ENCODE measurements around the gene KLK11. TPM values are rescaled to one million over a fixed set of nuclear protein-coding genes. Genes with fewer than 3 reads are reported as not detected.

KLK11 gene
- total RNA-seq, 3 donors from 2014 or later: 5.6 to 21.1 TPM; not detected in 1

DNA sequence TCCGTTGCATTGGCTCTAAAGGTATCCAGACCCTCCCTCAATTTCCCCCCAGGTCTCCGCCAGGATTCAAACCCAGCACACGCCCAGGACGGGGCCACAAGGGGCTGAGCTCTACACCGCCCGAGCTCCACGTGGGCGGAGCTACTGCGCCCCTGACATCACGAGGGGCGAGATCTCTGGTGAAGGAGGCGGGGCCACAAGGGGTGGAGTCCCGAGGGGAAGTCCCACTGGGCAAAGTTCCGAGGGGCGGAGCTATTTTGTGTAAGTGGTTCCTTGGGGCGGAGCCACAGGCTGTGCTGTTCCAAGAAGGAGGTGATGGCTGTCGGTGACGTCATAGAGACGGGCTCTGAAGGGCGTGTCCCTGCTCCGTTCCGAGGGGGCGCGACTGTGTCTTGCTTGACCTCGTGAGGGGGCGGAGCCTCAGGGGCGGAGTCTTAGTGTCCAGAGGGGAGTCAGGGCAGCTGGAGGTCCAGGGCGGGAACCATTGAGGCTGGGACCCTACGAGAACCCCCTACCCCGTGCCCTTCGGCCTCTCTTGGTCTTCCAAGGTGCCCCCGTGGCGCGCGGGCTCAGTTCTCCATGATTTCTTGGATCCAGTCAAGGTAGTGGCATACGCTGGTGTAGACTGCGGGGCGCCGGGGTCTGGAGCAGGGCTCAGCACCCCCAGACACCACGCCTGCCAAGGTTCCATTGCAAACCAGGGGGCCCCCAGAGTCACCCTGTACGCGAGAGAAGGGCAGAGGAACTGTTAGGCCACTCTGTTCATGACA is 23.7 kb downstream of the KLK11 start:
- TF ChIP-seq POLR2AphosphoS5 (IDR thresholded peaks at IDR 0.05) (peak in 1 of 3 donors; percentile 77), POLR2A (IDR thresholded peaks at IDR 0.05) (no peak)
- TF ChIP-seq, protein P1, sequence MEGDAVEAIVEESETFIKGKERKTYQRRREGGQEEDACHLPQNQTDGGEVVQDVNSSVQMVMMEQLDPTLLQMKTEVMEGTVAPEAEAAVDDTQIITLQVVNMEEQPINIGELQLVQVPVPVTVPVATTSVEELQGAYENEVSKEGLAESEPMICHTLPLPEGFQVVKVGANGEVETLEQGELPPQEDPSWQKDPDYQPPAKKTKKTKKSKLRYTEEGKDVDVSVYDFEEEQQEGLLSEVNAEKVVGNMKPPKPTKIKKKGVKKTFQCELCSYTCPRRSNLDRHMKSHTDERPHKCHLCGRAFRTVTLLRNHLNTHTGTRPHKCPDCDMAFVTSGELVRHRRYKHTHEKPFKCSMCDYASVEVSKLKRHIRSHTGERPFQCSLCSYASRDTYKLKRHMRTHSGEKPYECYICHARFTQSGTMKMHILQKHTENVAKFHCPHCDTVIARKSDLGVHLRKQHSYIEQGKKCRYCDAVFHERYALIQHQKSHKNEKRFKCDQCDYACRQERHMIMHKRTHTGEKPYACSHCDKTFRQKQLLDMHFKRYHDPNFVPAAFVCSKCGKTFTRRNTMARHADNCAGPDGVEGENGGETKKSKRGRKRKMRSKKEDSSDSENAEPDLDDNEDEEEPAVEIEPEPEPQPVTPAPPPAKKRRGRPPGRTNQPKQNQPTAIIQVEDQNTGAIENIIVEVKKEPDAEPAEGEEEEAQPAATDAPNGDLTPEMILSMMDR (IDR thresholded peaks at IDR 0.05): no peak
- no peaks in the 10 kb centered on the region for H3K9me3 ChIP-seq
- peaks cover 0 to 3% of the 10 kb centered on the region in 2 donors for H3K4me1 ChIP-seq
- peak overlapping the region in 2 of 3 donors; percentile 52 to 63 for H3K4me3 ChIP-seq
- H3K27me3 ChIP-seq: peaks cover 0 to 12% of the 10 kb centered on the region in 2 donors
- H3K27ac ChIP-seq: peak overlapping the region; percentile 71 to 87
- intact Hi-C loops (cut with DNase I; ENCODE audit: low total_unique reads): no loop called here
- DNase-seq (ENCODE audit: low spot score in 2 of 2): peak in 1 of 2 donors; percentile 92
- no peaks in the 10 kb centered on the region for H3K36me3 ChIP-seq

GRCh38 chr19:51002089-51002532 is 24.3 kb downstream of the KLK11 start:
- H3K36me3 ChIP-seq: no peaks in the 10 kb centered on the region
- no peaks in the 10 kb centered on the region for H3K9me3 ChIP-seq
- H3K27ac ChIP-seq: peak overlapping the region; percentile 71 to 87
- no peak for TF ChIP-seq POLR2AphosphoS5 (IDR thresholded peaks at IDR 0.05)
- TF ChIP-seq, protein P1 (IDR thresholded peaks at IDR 0.05): no peak
- TF ChIP-seq POLR2A (IDR thresholded peaks at IDR 0.05): no peak
- DNase-seq (ENCODE audit: low spot score in 2 of 2): no peak
- peak overlapping the region in 2 of 3 donors; percentile 52 to 63 for H3K4me3 ChIP-seq
- peaks cover 0 to 3% of the 10 kb centered on the region in 2 donors for H3K4me1 ChIP-seq
- intact Hi-C loops (cut with DNase I; ENCODE audit: low total_unique reads): no loop called here
- peaks cover 0 to 12% of the 10 kb centered on the region in 2 donors for H3K27me3 ChIP-seq

GRCh38 chr19:51001515-51001914 is 24.9 kb downstream of the KLK11 start, which contains the start of gene KLK8:
Gene KLK8, minus strand, starts transcription at chr19:51001604. Its CDS starts 437 bp downstream, at chr19:51001167.
- Histone ChIP-seq H3K4me3 (peak within 1 kb of the TSS in 2 of 3 donors; percentile 52 to 63), H3K9me3 (no peaks in the 10 kb centered on the region), H3K4me1 (peaks cover 0 to 3% of the 10 kb centered on the region in 2 donors), H3K27ac (peak within 1 kb of the TSS; percentile 71 to 87), H3K36me3 (no peaks in the 10 kb centered on the region), H3K27me3 (peaks cover 0 to 12% of the 10 kb centered on the region in 2 donors)
- intact Hi-C loops (cut with DNase I; ENCODE audit: low total_unique reads): no loop called here
- DNase-seq (ENCODE audit: low spot score in 2 of 2): peak in 1 of 2 donors; percentile 60
- TF ChIP-seq POLR2A (IDR thresholded peaks at IDR 0.05) (no peak), POLR2AphosphoS5 (IDR thresholded peaks at IDR 0.05) (no peak)
- TF ChIP-seq, protein P1 (IDR thresholded peaks at IDR 0.05): no peak

- Histone ChIP-seq H3K9me3 (no peaks in the 10 kb centered on the region), H3K27me3 (peaks cover 0 to 12% of the 10 kb centered on the region in 2 donors), H3K4me3 (peak overlapping the region in 2 of 3 donors; percentile 52 to 63), H3K36me3 (no peaks in the 10 kb centered on the region), H3K4me1 (peaks cover 0 to 3% of the 10 kb centered on the region in 2 donors), H3K27ac (peak overlapping the region; percentile 71 to 87)
- peak in 1 of 2 donors; percentile 70 for DNase-seq (ENCODE audit: low spot score in 2 of 2)
- intact Hi-C loops (cut with DNase I; ENCODE audit: low total_unique reads): no loop called here
- no peak for TF ChIP-seq POLR2AphosphoS5 (IDR thresholded peaks at IDR 0.05)
- TF ChIP-seq, protein P1 (IDR thresholded peaks at IDR 0.05): no peak
- no peak for TF ChIP-seq POLR2A (IDR thresholded peaks at IDR 0.05)
These were observed 25.4 kb downstream of the KLK11 start for GRCh38 chr19:51000981-51001380.

GRCh38 chr19:51000426-51000825 is 26.0 kb downstream of the KLK11 start:
- Histone ChIP-seq H3K27ac (peak overlapping the region; percentile 71 to 87), H3K9me3 (no peaks in the 10 kb centered on the region)

More at GRCh38 chr19:51000426-51000825, 26.0 kb downstream of the KLK11 start:
- no peaks in the 10 kb centered on the region for H3K36me3 ChIP-seq
- H3K4me1 ChIP-seq: peaks cover 0 to 3% of the 10 kb centered on the region in 2 donors
- TF ChIP-seq, protein P1 (IDR thresholded peaks at IDR 0.05): no peak
- no peak for TF ChIP-seq POLR2A (IDR thresholded peaks at IDR 0.05)
- TF ChIP-seq POLR2AphosphoS5 (IDR thresholded peaks at IDR 0.05): no peak
- intact Hi-C loops (cut with DNase I; ENCODE audit: low total_unique reads): no loop called here
- H3K4me3 ChIP-seq: peak overlapping the region in 2 of 3 donors; percentile 52 to 63
- peaks cover 0 to 12% of the 10 kb centered on the region in 2 donors for H3K27me3 ChIP-seq
- no peak for DNase-seq (ENCODE audit: low spot score in 2 of 2)
